H9 (cell line): Measurements from ENCODE around the gene NUTM2G. TPM values are rescaled to one million over a fixed set of nuclear protein-coding genes. Genes with fewer than 3 reads are reported as not detected.
"Not testable (repeated sequence)": the region's sequence is repeated elsewhere in the genome, so short reads cannot be mapped to it uniquely, and the experiment has no call there.

Experiments used
- DNase-seq: peaks from one replicate; pipeline ENCODE4 v3.0.0-alpha.2; 2017
- H2AFZ ChIP-seq: one replicate; pipeline ENCODE4 v1.6.1; 2013; ENCODE audit warnings: mild to moderate bottlenecking, low read length, control low read depth, moderate library complexity
- H2AK5ac ChIP-seq: 2 replicates; pipeline ENCODE4 v1.6.1; 2013; ENCODE audit warnings: low read length, control low read depth, mixed read lengths; ENCODE audit not compliant: insufficient read length
- H2BK120ac ChIP-seq: one replicate; pipeline ENCODE4 v1.6.1; 2013; ENCODE audit warnings: low read depth, mild to moderate bottlenecking, low read length, control low read depth, inconsistent platforms; ENCODE audit not compliant: poor library complexity, severe bottlenecking
- H2BK12ac ChIP-seq: 2 replicates; pipeline ENCODE4 v1.6.1; 2013; ENCODE audit warnings: low read length, control low read depth, mixed read lengths, low read depth; ENCODE audit not compliant: insufficient read length
- H2BK15ac ChIP-seq: 2 replicates; pipeline ENCODE4 v1.6.1; 2013; ENCODE audit warnings: low read depth, low read length, control low read depth
- H2BK20ac ChIP-seq: one replicate; pipeline ENCODE4 v1.6.1; 2013; ENCODE audit warnings: low read depth, mild to moderate bottlenecking, low read length, control low read depth, inconsistent platforms; ENCODE audit not compliant: poor library complexity, severe bottlenecking
- H2BK5ac ChIP-seq: 2 replicates; pipeline ENCODE4 v1.6.1; 2013; ENCODE audit warnings: low read length, control low read depth, mixed read lengths; ENCODE audit not compliant: insufficient read length
- H3K14ac ChIP-seq: 2 replicates; pipeline ENCODE4 v1.6.1; 2013; ENCODE audit warnings: low read length, control low read depth; ENCODE audit not compliant: insufficient read depth
- H3K18ac ChIP-seq: 2 replicates; pipeline ENCODE4 v1.6.1; 2013; ENCODE audit warnings: low read depth, mild to moderate bottlenecking, mixed read lengths, low read length, control low read depth; ENCODE audit not compliant: insufficient read length
- H3K23ac ChIP-seq: 2 replicates; pipeline ENCODE4 v1.6.1; 2013; ENCODE audit warnings: low read length, control low read depth, mixed read lengths, low read depth; ENCODE audit not compliant: insufficient read length
- H3K23me2 ChIP-seq: 2 replicates; pipeline ENCODE4 v1.6.1; 2013; ENCODE audit warnings: low read depth, mild to moderate bottlenecking, mixed read lengths, low read length, control low read depth; ENCODE audit not compliant: insufficient read length, poor library complexity, severe bottlenecking
- H3K27ac ChIP-seq: 2 replicates; pipeline ENCODE4 v1.5.1; 2013; ENCODE audit warnings: low read length, control low read depth, mixed read lengths, low read depth; ENCODE audit not compliant: insufficient read length
- H3K27me3 ChIP-seq: 2 replicates; pipeline ENCODE4 v1.6.1; 2013; ENCODE audit warnings: low read length, control low read depth, inconsistent platforms; ENCODE audit not compliant: insufficient read depth
- H3K4ac ChIP-seq: 2 replicates; pipeline ENCODE4 v1.6.1; 2013; ENCODE audit warnings: low read depth, mild to moderate bottlenecking, control low read depth, inconsistent platforms, low read length, moderate library complexity
- H3K4me1 ChIP-seq: 2 replicates; pipeline ENCODE4 v1.6.1; 2013; ENCODE audit warnings: low read length, control low read depth, inconsistent platforms; ENCODE audit not compliant: insufficient read depth
- H3K4me2 ChIP-seq: 2 replicates; pipeline ENCODE4 v1.6.1; 2013; ENCODE audit warnings: low read length, control low read depth, mixed read lengths; ENCODE audit not compliant: insufficient read length, insufficient read depth
- H3K56ac ChIP-seq: 2 replicates; pipeline ENCODE4 v1.6.1; 2013; ENCODE audit warnings: low read depth, mild to moderate bottlenecking, mixed read lengths, low read length, control low read depth; ENCODE audit not compliant: insufficient read length
- H3K79me1 ChIP-seq: 2 replicates; pipeline ENCODE4 v1.6.1; 2013; ENCODE audit warnings: low read depth, mild to moderate bottlenecking, moderate library complexity, low read length, control low read depth, inconsistent platforms; ENCODE audit not compliant: insufficient read depth, poor library complexity, severe bottlenecking
- H3K79me2 ChIP-seq: 2 replicates; pipeline ENCODE4 v1.6.1; 2013; ENCODE audit warnings: low read length, control low read depth, inconsistent platforms; ENCODE audit not compliant: insufficient read depth
- H3K9ac ChIP-seq: 2 replicates; pipeline ENCODE4 v1.6.1; 2013; ENCODE audit warnings: low read length, control low read depth, mixed read lengths; ENCODE audit not compliant: insufficient read length; ENCODE audit errors: extremely low read depth
- H3K9me3 ChIP-seq: one replicate; pipeline ENCODE4 v1.6.1; 2013; ENCODE audit warnings: low read depth, low read length, inconsistent platforms; ENCODE audit not compliant: control insufficient read depth
- H3T11ph ChIP-seq: one replicate; pipeline ENCODE4 v1.6.1; 2013; ENCODE audit warnings: mild to moderate bottlenecking, low read length, control low read depth, inconsistent platforms
- H4K20me1 ChIP-seq: one replicate; pipeline ENCODE4 v1.6.1; 2013; ENCODE audit not compliant: control insufficient read depth, insufficient read length, insufficient read depth
- H4K5ac ChIP-seq: 2 replicates; pipeline ENCODE4 v1.6.1; 2013; ENCODE audit warnings: low read depth, mild to moderate bottlenecking, mixed read lengths, low read length, control low read depth; ENCODE audit not compliant: insufficient read length
- H4K8ac ChIP-seq: replicated peaks from 2 replicates; pipeline ENCODE4 v1.6.1; 2013; ENCODE audit warnings: low read length, control low read depth, mixed read lengths, low read depth; ENCODE audit not compliant: insufficient read length
- H4K91ac ChIP-seq: 2 replicates; pipeline ENCODE4 v1.6.1; 2013; ENCODE audit warnings: low read depth, mild to moderate bottlenecking, moderate library complexity, mixed read lengths, low read length, control low read depth; ENCODE audit not compliant: insufficient read length
- H3K27ac Mint-ChIP-seq, 3 experiments: 2 replicates in 2 of 3; 3 replicates in 1 of 3; pipeline ENCODE4 v1.8.0; 2020 to 2021; ENCODE audit warnings: mixed read lengths in 3 of 3, mild to moderate bottlenecking in 1 of 3, moderate library complexity in 1 of 3
- H3K27me3 Mint-ChIP-seq: 2 replicates; pipeline ENCODE4 v1.8.0; 2021; ENCODE audit warnings: low read depth, mild to moderate bottlenecking, moderate library complexity, mixed read lengths
- H3K36me3 Mint-ChIP-seq, 3 experiments: 2 replicates in 2 of 3; 3 replicates in 1 of 3; pipeline ENCODE4 v1.8.0; 2020 to 2021; ENCODE audit warnings: low read depth in 3 of 3, mixed read lengths in 3 of 3; ENCODE audit not compliant: insufficient read depth in 1 of 3
- H3K4me1 Mint-ChIP-seq, 2 experiments: 2 replicates each; pipeline ENCODE4 v1.8.0; 2020; ENCODE audit warnings: mixed read lengths in 2 of 2
- H3K4me3 Mint-ChIP-seq, 2 experiments: 2 replicates in 1 of 2; 3 replicates in 1 of 2; pipeline ENCODE4 v1.8.0; 2020 to 2021; ENCODE audit warnings: mild to moderate bottlenecking in 2 of 2, mixed read lengths in 2 of 2, moderate library complexity in 1 of 2
- H3K9me3 Mint-ChIP-seq, 2 experiments: 2 replicates in 1 of 2; 3 replicates in 1 of 2; pipeline ENCODE4 v1.8.0; 2020; ENCODE audit warnings: mild to moderate bottlenecking in 2 of 2, mixed read lengths in 2 of 2, moderate library complexity in 1 of 2
- WGBS: extraction: QIAGEN DNeasy Blood & Tissue Kit; methylation state at CpG from one replicate; pipeline ENCODE4 v1.1.7; 2013; ENCODE audit warnings: missing lambda C conversion rate, low lambda C conversion rate, mixed read lengths; ENCODE audit not compliant: insufficient read length; ENCODE audit errors: extremely low coverage; 5-methylcytosine and 5-hydroxymethylcytosine counted together
- total RNA-seq: library from RNA; stranded (reverse); gene quantifications from 2 replicates; pipeline ENCODE4 v1.2.1, GENCODE V29; 2021

NUTM2G gene
- total RNA-seq, 1 experiment from 2014 or later = 0.57 TPM

GRCh38 chr9:96915539-96915938, 13.1 kb upstream of the NUTM2G start:
- not testable (repeated sequence) for H2AK5ac ChIP-seq, H3K79me1 ChIP-seq, H3K4ac ChIP-seq, H2BK5ac ChIP-seq, H3K9me3 Mint-ChIP-seq, H4K91ac ChIP-seq, H2AFZ ChIP-seq, H2BK20ac ChIP-seq, H3K9ac ChIP-seq, H2BK15ac ChIP-seq, H3K4me3 Mint-ChIP-seq, H3K14ac ChIP-seq, DNase-seq, H2BK12ac ChIP-seq, H3K36me3 Mint-ChIP-seq, H3K23ac ChIP-seq, H3K56ac ChIP-seq, H2BK120ac ChIP-seq, H3K27me3 Mint-ChIP-seq, H3T11ph ChIP-seq, H3K27ac ChIP-seq, H3K4me1 Mint-ChIP-seq, H3K18ac ChIP-seq, H3K79me2 ChIP-seq, H4K20me1 ChIP-seq, H3K9me3 ChIP-seq, H3K27ac Mint-ChIP-seq, H4K8ac ChIP-seq, H3K4me1 ChIP-seq, H3K4me2 ChIP-seq, H3K27me3 ChIP-seq, H3K23me2 ChIP-seq, H4K5ac ChIP-seq
- WGBS = no CpG with 5 or more reads among the region's 2 CpGs

GRCh38 chr9:96916531-96916930, 12.1 kb upstream of the NUTM2G start:
- not testable (repeated sequence) for H4K20me1 ChIP-seq, H3K27me3 Mint-ChIP-seq, H3K18ac ChIP-seq, H3K27ac ChIP-seq, H3K23ac ChIP-seq, H3K9me3 Mint-ChIP-seq, H4K8ac ChIP-seq, H3K4ac ChIP-seq, H4K5ac ChIP-seq, H2BK15ac ChIP-seq, H3K4me2 ChIP-seq, DNase-seq, H4K91ac ChIP-seq, H3K9ac ChIP-seq, H2BK5ac ChIP-seq, H3K79me1 ChIP-seq, H3K4me1 ChIP-seq, H3K4me1 Mint-ChIP-seq, H2AFZ ChIP-seq, H3K14ac ChIP-seq, H3K4me3 Mint-ChIP-seq, H3K23me2 ChIP-seq, H3K9me3 ChIP-seq, H2BK20ac ChIP-seq, H3K27ac Mint-ChIP-seq, H3K36me3 Mint-ChIP-seq, H2AK5ac ChIP-seq, H2BK12ac ChIP-seq, H2BK120ac ChIP-seq, H3K27me3 ChIP-seq, H3K79me2 ChIP-seq, H3T11ph ChIP-seq, H3K56ac ChIP-seq
- no CpG with 5 or more reads among the region's 6 CpGs for WGBS
